ENCODE measurements around the gene PPP4C. TPM values are rescaled to one million over a fixed set of nuclear protein-coding genes. Genes with fewer than 3 reads are reported as not detected.

Gene PPP4C
- total RNA-seq, 1 donor from 2014 or later = 133 TPM

DNA sequence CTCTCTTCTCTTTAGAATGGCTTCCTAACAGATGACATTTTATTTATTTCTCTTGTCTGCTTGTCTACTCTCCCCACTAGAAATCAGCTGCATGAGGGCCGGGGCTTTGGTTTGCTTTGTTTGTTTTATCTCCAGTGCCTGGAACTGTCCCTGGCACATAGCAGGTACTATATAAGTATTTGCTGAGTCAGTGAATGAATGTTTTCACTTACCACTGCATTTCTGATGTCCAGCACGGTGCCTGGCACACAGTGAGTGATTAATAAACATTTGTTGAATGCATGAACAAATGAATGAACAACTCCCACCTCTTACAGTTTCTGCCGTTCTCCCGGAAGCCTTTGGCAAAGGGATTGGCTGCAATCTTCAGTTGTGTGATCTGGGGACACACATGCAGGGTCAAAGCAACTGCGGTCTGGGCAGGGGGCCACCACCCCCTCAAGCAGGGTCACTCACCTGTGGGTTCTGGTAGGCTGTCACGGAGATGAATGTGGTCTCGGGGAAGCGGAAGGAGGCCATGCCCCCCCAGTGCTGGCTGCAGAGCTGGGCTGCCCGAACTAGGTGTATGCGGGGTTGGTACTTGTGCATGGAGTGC is 12.5 kb downstream of the PPP4C start:
- no peak for DNase-seq (ENCODE audit: low spot score)
- H3K36me3 Mint-ChIP-seq (ENCODE audit: low read depth) = peaks cover 17% of the 10 kb centered on the region
- intact Hi-C loops (cut with micrococcal nuclease) = no loop called here
- H3K27ac Mint-ChIP-seq = no peak overlapping the region
- H3K4me1 Mint-ChIP-seq (ENCODE audit: low read depth) = peaks cover 43% of the 10 kb centered on the region
- H3K9me3 Mint-ChIP-seq = no peaks in the 10 kb centered on the region
- H3K4me3 Mint-ChIP-seq = no peak overlapping the region
- no peaks in the 10 kb centered on the region for H3K27me3 Mint-ChIP-seq (ENCODE audit: insufficient read depth)

DNA sequence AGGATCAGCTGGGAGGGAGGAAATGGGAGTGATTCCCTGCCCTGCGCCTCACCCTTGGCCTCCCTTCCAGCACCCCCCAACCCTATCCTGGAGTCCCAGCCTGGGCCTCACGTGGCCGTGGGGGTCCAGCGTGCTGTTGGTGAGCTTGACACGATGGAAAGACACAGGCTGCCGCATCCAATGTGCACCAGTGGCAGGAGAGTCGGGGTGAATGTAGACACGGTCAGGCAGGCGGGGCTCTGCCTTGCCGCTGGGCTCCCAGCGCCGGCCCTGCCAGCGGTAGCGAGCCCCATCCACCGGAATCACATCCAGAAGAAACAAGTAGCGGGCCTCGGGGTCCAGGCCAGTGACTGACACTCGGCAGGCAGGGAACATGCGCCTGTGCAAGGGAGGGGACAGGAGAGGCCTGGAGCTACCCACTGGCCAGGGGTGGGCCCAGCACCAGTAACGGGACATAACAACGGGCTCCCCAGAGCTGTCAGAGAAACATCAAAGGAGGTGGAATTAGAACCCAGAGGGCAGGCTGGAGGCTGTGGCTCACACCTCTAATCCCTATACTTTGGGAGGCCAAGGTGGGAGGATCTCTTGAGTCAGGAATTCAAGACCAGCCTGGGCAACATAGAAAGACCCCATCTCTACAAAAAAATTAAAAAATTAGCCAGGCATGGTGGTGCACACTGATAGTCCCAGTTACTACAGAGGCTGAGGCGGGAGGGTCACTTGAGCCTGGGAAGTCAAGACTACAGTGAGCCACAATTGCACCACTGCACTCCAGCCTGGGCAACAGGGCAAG is 13.2 kb downstream of the PPP4C start:
- Mint-ChIP-seq H3K27ac (no peak overlapping the region), H3K36me3 (ENCODE audit: low read depth) (peaks cover 17% of the 10 kb centered on the region), H3K4me1 (ENCODE audit: low read depth) (peaks cover 45% of the 10 kb centered on the region), H3K27me3 (ENCODE audit: insufficient read depth) (no peaks in the 10 kb centered on the region), H3K9me3 (no peaks in the 10 kb centered on the region), H3K4me3 (no peak overlapping the region)
- no peak for DNase-seq (ENCODE audit: low spot score)
- intact Hi-C loops (cut with micrococcal nuclease) = no loop called here

DNA sequence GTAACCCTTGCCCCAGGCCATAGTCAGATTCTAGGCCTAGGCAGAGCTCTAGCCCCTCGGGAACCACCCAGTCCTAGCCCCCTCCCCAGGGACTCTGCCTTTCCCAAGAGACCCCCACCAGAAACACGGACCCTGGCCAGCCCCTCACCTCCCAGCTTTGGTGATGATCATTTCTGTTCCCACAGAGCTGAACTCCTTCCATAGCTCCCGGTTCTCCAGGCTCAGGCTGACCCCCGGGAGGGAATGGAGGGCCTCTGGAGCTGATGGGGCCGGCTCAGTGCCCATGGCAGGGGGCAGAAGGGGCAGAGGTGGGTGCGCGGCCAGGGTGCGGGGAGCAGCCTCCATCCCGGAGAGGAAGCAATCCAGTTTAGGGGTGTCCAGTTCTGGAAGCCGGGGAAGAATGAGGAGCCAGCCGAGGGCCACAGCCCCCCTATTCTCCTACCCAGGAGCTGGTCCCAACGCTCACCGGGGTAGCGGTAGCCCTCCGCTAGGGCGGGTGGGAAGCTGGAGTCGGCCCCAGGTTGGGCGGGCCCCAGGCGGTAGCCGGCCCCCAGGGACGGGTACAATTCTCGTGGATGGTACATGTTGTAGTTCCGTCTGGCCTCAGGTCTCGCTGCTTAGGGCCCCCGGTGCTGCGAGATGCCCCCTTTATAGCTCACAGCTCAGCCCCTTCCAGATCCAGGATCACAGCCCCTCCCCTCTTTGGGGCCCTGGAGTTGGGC is 15.0 kb downstream of the PPP4C start:
- intact Hi-C loops (cut with micrococcal nuclease) = loop anchor here (5.0 kb wide), 1 partner anchor 317 kb away; the partner anchor contains the start of gene ZNF771
- DNase-seq (ENCODE audit: low spot score) = no peak
- Mint-ChIP-seq H3K27me3 (ENCODE audit: insufficient read depth) (no peaks in the 10 kb centered on the region), H3K36me3 (ENCODE audit: low read depth) (peaks cover 17% of the 10 kb centered on the region), H3K4me1 (ENCODE audit: low read depth) (peaks cover 56% of the 10 kb centered on the region), H3K27ac (peak overlapping the region; percentile 84), H3K9me3 (no peaks in the 10 kb centered on the region), H3K4me3 (peak overlapping the region; percentile 57)

DNA sequence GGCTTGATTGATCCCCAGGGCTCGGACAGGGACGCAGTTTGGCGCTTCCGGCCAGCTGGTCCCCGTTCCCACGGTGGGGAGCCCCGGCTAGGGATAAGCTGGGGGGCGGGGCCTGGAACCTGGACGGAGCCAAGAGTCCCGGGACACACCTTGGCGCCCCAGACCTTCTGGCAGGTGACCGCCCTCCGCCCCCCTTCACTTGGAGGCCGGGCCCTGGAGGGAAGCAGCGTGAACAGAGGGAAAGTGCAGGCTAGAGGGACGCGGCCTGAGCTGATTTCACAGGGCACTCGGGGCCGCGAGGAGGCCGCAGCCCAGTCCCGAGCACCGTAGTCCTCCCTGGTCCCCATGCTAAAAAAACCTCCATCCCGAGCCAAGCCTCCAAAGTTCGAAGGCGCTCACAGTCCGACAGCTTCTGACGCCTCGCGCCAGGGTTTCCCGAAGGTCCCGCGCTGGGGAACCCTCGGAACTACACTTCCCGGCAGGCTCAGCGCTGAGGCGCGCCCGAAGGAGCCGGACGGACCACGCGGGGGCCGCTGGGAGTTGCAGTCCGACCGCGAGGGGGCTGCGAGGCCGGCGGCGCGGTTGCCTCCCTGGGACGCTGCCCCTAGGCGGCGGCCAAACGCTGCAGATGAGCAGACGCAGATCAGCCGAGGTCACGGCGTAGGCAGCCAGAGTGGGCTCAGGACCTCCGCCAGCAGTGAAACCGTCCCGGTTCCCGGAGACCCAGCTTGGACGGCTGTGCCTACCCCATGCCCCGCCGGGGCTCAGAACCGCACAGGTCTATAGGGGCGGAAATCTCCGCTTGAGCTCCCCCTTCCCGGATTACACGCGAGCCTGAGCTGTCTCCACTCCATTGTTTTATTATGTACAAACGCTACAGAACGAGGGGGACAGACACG is 15.9 kb downstream of the PPP4C start, which contains the start of gene TBX6:
Gene TBX6, minus strand, starts transcription at position 451 of the 899 bp plus-strand sequence. CDS start 731 bp downstream, outside the sequence.
- H3K27me3 Mint-ChIP-seq (ENCODE audit: insufficient read depth) = no peaks in the 10 kb centered on the region
- H3K4me3 Mint-ChIP-seq = peak within 1 kb of the TSS; percentile 88
- DNase-seq (ENCODE audit: low spot score) = peak; percentile 94
- H3K27ac Mint-ChIP-seq = peak within 1 kb of the TSS; percentile 90
- intact Hi-C loops (cut with micrococcal nuclease) = loop anchor here (1.0 to 5.0 kb wide), 5 partner anchors 15 to 316 kb away; partner anchors contain the start of genes ALDOA, MAPK3 and ZNF771
- peaks cover 56% of the 10 kb centered on the region for H3K4me1 Mint-ChIP-seq (ENCODE audit: low read depth)
- peaks cover under 1% of the 10 kb centered on the region for H3K9me3 Mint-ChIP-seq
- peaks cover 14% of the 10 kb centered on the region for H3K36me3 Mint-ChIP-seq (ENCODE audit: low read depth)

DNA sequence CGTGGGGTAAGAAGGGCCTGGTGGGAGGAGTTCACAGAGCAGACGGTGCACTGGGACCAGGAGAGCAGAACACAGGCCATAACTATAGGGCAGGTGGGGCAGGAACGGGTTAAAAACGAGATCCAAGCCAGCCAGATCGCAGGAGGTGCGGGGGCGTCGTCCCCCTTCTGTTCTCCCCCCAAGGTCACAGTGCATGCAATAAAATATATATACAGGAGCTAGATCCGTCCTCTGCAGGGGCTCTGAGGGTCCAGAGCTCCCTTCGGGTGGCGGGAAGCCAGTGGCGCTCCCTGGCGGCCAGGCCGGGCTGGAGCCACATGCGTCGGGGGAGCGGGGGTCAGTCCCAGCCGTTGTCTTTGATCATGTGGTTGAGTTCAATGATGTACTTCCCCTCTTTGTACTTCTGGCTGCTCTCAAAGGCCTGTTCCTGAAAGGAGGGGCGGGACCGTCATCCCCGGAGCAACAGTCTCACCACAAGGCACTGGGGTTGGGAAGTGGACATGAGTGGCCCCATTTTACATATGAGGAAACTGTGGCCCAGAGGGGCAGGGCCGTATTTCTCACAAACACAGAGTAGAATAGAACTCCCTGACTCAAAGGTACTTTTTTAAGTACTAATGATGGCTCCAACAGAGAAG is 16.7 kb downstream of the PPP4C start:
- peak; percentile 65 for DNase-seq (ENCODE audit: low spot score)
- Mint-ChIP-seq H3K27ac (peak overlapping the region; percentile 90), H3K27me3 (ENCODE audit: insufficient read depth) (no peaks in the 10 kb centered on the region), H3K36me3 (ENCODE audit: low read depth) (peaks cover 14% of the 10 kb centered on the region), H3K4me1 (ENCODE audit: low read depth) (peaks cover 56% of the 10 kb centered on the region), H3K9me3 (peaks cover 8% of the 10 kb centered on the region), H3K4me3 (peak overlapping the region; percentile 88)
- intact Hi-C loops (cut with micrococcal nuclease) = loop anchor here (1.0 to 5.0 kb wide), 5 partner anchors 16 to 315 kb away; partner anchors contain the start of genes ALDOA, MAPK3 and ZNF771

DNA sequence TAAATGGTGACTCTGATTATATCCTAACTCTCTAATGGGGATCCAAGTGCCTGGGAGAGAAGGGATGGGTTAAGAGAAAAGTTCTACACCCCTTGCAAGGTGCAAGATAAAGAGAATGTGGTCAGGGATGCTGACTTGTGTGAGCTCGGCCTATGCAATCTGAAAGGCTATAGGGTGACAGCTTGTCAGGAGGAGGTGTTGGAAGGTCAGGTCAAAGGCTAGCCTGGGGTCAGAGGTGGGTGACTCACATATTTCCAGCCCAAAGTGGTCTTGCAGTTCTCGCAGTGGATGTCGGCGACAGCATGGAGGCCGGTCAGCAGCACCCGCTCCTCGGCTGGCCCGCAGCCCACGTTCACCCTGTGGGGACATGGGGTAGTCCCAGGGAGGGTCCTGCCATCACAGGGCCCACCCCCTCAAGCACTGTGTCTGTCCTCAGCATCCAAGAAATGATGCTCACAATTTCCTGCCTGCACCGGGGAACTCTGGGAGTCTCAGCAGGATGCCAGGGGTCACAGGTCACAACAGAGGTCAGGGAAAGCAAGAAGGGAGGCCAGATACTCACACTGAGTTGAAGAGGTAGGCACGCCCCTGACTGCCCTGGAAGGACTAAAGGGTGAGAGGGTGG is 18.9 kb downstream of the PPP4C start:
- Mint-ChIP-seq H3K4me1 (ENCODE audit: low read depth) (peaks cover 40% of the 10 kb centered on the region), H3K9me3 (peaks cover 22% of the 10 kb centered on the region), H3K4me3 (peak overlapping the region; percentile 88), H3K36me3 (ENCODE audit: low read depth) (peaks cover 15% of the 10 kb centered on the region), H3K27me3 (ENCODE audit: insufficient read depth) (no peaks in the 10 kb centered on the region), H3K27ac (peak overlapping the region; percentile 88)
- DNase-seq (ENCODE audit: low spot score) = no peak
- intact Hi-C loops (cut with micrococcal nuclease) = loop anchor here (5.0 kb wide), 1 partner anchor 313 kb away; the partner anchor contains the start of gene ZNF771

DNA sequence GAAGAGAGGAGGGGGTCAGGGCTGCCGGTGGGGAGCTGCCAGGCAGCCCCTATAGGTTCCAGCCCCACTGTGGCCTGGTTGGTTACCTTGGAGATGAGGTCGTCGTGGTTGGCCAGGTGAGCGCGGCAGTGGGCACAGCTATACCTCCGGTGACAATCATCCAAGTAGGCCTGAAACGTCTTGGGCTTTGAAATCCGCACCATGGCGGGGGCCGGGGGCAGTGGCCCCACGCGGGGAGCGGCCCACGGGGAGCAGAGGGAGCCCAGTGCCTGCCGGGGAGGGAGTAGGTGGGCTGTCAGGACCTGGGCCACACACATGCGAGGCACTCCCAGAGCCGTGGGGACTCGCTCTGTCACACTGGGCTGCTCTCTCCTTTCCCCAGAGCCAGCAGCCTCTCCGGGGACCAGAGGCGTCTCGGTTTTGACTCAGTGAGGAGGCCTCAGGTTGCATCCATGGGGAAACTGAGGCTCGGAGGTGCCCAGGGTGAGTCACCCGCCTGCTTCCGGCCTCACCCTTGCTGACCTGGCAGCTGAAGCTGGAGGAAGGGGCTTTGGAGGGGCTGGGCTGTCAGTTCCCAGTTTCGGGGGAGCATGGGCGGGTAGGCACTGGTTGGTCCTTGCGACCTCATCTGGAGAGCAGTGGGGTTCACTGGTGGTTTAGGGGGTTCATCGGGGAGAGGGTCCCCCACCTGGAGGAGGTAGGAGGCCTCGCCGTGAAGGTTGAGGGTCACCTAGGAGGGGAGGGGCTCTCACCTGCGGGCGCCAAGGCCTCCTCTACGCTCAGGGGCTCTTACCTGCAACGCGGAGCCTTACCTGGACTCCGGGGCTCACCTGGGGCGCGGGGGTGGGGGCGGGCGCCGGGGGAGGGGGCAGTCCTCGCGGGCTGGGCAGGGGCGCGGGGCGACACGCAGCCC is 19.6 kb downstream of the PPP4C start:
- Mint-ChIP-seq H3K4me1 (ENCODE audit: low read depth) (peaks cover 32% of the 10 kb centered on the region), H3K27me3 (ENCODE audit: insufficient read depth) (no peaks in the 10 kb centered on the region), H3K27ac (peak overlapping the region; percentile 88), H3K4me3 (peak overlapping the region; percentile 88), H3K36me3 (ENCODE audit: low read depth) (peaks cover 15% of the 10 kb centered on the region), H3K9me3 (peaks cover 22% of the 10 kb centered on the region)
- no peak for DNase-seq (ENCODE audit: low spot score)
- intact Hi-C loops (cut with micrococcal nuclease) = loop anchor here (1.0 kb wide), 3 partner anchors 19 to 555 kb away; partner anchors contain the start of genes ALDOA and PRR14

DNA sequence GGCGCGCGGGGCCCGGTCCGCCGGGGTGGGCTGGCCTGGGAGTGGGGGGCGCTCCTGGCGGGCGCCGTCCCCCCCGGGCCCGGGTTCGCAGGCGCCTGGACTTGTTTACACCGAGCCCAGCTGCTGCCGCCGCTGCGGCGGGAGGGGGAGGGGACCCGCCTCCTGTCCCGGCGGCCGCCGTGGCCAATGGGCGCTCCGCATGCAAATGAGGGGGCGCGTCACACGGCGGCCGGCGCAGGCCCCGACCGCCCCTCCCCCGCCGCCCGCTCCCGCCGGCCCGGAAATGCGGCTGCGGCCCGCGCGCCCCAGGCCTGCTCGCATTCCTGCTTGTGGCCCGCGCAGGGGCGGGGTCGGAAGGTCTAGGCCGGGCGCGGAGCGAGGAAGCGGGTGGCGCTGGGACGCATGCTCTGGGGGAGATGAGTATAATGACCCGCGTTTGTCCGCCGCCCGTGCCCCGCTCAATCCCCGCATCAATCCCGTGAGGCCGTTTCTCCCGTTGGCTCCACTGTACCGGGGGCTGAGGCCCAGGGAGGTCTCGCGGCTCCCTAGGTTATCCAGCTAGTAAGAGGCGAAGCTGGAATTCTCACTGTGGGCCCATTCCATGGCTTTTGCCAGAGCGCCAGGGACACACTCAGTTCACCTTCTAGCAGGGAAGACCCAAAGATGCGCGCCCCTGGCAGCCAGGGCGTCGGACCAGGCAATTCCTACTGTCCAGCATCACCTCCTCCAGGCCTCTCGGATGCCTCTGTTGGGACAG is 20.5 kb downstream of the PPP4C start, which contains the start of gene YPEL3:
Gene YPEL3, minus strand, starts transcription at position 109 of the 757 bp plus-strand sequence. CDS start 731 bp downstream, outside the sequence.
- H3K4me3 Mint-ChIP-seq = peak within 1 kb of the TSS; percentile 88
- DNase-seq (ENCODE audit: low spot score) = peak; percentile 89
- peaks cover 17% of the 10 kb centered on the region for H3K36me3 Mint-ChIP-seq (ENCODE audit: low read depth)
- no peaks in the 10 kb centered on the region for H3K27me3 Mint-ChIP-seq (ENCODE audit: insufficient read depth)
- peak within 1 kb of the TSS; percentile 88 for H3K27ac Mint-ChIP-seq
- intact Hi-C loops (cut with micrococcal nuclease) = loop anchor here (1.0 kb wide), 3 partner anchors 20 to 554 kb away; partner anchors contain the start of genes ALDOA and PRR14
- peaks cover 22% of the 10 kb centered on the region for H3K9me3 Mint-ChIP-seq
- peaks cover 30% of the 10 kb centered on the region for H3K4me1 Mint-ChIP-seq (ENCODE audit: low read depth)

DNA sequence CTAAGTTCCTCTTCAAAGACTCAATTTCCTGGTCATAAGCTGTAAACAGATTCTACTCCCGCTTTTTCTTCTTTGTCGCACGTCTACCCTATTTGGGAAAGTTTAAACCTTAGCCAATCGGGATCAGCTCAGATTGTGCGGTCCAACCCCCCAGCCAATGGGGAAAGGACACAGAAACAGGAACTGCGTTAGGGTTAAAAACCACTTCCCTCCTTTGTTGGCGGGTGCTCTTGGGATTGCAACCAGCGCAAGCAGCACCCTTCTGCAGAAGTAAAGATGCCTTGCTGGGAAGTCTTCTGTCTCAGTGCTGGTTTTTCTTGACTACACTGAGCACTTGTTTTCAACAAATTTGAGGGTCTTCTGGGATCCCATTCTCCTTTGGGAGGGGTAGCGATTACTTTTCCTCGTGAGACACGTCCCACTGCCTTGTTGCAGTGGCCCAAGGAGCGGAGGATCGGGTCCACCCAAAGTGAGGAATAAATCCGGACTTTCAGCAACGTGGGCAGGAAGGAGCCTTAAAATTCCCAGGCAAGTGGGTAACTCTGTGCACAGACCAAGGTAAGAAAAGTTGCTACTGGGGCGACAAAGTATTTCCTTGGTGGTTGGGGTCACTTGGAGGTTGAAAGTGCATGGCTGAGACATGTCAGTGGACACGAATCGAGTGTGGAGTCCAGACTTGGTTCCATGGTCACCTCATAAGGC is 21.2 kb downstream of the PPP4C start:
- H3K36me3 Mint-ChIP-seq (ENCODE audit: low read depth) = peaks cover 18% of the 10 kb centered on the region
- H3K9me3 Mint-ChIP-seq = peaks cover 22% of the 10 kb centered on the region
- no peak for DNase-seq (ENCODE audit: low spot score)
- intact Hi-C loops (cut with micrococcal nuclease) = loop anchor here (1.0 kb wide), 3 partner anchors 21 to 553 kb away; partner anchors contain the start of genes ALDOA and PRR14
- peak overlapping the region; percentile 76 for H3K4me3 Mint-ChIP-seq
- H3K4me1 Mint-ChIP-seq (ENCODE audit: low read depth) = peaks cover 24% of the 10 kb centered on the region
- peak overlapping the region; percentile 87 for H3K27ac Mint-ChIP-seq
- H3K27me3 Mint-ChIP-seq (ENCODE audit: insufficient read depth) = no peaks in the 10 kb centered on the region
